Neural cell (in vitro differentiated cells): ENCODE results near the gene GAB2.

Experiments
- EP300 ChIP-seq: fragments of 450-650 bp; conservative IDR thresholded peaks from 2 replicates; pipeline ENCODE4 v1.6.1; 2014; ENCODE audit warnings: antibody characterized with exemption, mild to moderate bottlenecking, moderate library complexity; ENCODE audit not compliant: poor library complexity, severe bottlenecking
- EZH2 ChIP-seq: fragments of 200-600, 300-800 bp; shearing (Covaris generic), sonication (generic); IDR thresholded peaks from 2 replicates; pipeline ENCODE4 v1.6.1; 2014; ENCODE audit warnings: antibody characterized with exemption, low read length, borderline replicate concordance, mild to moderate bottlenecking; ENCODE audit not compliant: insufficient read depth, poor library complexity, severe bottlenecking
- MXI1 ChIP-seq: fragments of 450-650 bp; conservative IDR thresholded peaks from 2 replicates; pipeline ENCODE4 v1.6.1; 2014; ENCODE audit warnings: antibody characterized with exemption, mild to moderate bottlenecking; ENCODE audit not compliant: poor library complexity, severe bottlenecking
- POLR2AphosphoS5 ChIP-seq: IDR thresholded peaks from 2 replicates; pipeline ENCODE4 v1.6.1; 2012
- RAD21 ChIP-seq: fragments of 450-650 bp; conservative IDR thresholded peaks from 2 replicates; pipeline ENCODE4 v1.6.1; 2014; ENCODE audit warnings: antibody characterized with exemption, mild to moderate bottlenecking, moderate library complexity
- SMC3 ChIP-seq: fragments of 450-650 bp; conservative IDR thresholded peaks from 2 replicates; pipeline ENCODE4 v1.6.1; 2014; ENCODE audit warnings: antibody characterized with exemption, mild to moderate bottlenecking, moderate library complexity; ENCODE audit not compliant: poor library complexity
- TF ChIP-seq, protein P1 (sequence below): fragments of 450-650 bp; IDR thresholded peaks from 2 replicates; pipeline ENCODE4 v1.5.1; 2014; ENCODE audit warnings: antibody characterized with exemption, mild to moderate bottlenecking, moderate library complexity; ENCODE audit not compliant: poor library complexity, severe bottlenecking

DNA sequence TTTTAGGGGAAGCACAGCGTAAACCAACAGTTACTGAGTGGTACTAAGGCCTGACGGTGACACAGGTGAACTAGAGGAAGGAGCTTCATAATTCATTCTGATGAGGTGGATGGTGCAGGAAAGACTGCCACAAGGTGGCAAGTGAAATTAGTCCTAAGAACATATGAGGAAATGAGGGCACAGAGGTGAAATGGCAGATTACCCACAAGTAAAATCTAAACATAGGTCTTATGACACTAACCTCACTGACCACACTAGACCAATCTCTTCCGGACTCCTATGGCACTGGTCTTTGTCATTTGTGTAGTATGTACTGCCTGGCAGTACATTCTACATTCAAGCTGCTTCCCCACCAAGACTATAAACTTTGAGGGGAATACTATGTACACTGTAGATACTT lies 20.2 kb downstream of the GAB2 start:
- no peak for TF ChIP-seq MXI1
- TF ChIP-seq, protein P1, sequence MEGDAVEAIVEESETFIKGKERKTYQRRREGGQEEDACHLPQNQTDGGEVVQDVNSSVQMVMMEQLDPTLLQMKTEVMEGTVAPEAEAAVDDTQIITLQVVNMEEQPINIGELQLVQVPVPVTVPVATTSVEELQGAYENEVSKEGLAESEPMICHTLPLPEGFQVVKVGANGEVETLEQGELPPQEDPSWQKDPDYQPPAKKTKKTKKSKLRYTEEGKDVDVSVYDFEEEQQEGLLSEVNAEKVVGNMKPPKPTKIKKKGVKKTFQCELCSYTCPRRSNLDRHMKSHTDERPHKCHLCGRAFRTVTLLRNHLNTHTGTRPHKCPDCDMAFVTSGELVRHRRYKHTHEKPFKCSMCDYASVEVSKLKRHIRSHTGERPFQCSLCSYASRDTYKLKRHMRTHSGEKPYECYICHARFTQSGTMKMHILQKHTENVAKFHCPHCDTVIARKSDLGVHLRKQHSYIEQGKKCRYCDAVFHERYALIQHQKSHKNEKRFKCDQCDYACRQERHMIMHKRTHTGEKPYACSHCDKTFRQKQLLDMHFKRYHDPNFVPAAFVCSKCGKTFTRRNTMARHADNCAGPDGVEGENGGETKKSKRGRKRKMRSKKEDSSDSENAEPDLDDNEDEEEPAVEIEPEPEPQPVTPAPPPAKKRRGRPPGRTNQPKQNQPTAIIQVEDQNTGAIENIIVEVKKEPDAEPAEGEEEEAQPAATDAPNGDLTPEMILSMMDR: no peak
- TF ChIP-seq RAD21: no peak
- no peak for TF ChIP-seq SMC3
- TF ChIP-seq EZH2: no peak
- no peak for TF ChIP-seq POLR2AphosphoS5
- TF ChIP-seq EP300: no peak
